ENCODE data around the gene RASGRP4. TPM values are rescaled to one million over a fixed set of nuclear protein-coding genes. Genes with fewer than 3 reads are reported as not detected.
A peak's percentile ranks its signal among the peaks of the same experiment; 100 is the strongest.

RASGRP4 gene
- total and polyA plus RNA-seq, 2 experiments from 2014 or later = 0.35 to 0.80 TPM

DNA sequence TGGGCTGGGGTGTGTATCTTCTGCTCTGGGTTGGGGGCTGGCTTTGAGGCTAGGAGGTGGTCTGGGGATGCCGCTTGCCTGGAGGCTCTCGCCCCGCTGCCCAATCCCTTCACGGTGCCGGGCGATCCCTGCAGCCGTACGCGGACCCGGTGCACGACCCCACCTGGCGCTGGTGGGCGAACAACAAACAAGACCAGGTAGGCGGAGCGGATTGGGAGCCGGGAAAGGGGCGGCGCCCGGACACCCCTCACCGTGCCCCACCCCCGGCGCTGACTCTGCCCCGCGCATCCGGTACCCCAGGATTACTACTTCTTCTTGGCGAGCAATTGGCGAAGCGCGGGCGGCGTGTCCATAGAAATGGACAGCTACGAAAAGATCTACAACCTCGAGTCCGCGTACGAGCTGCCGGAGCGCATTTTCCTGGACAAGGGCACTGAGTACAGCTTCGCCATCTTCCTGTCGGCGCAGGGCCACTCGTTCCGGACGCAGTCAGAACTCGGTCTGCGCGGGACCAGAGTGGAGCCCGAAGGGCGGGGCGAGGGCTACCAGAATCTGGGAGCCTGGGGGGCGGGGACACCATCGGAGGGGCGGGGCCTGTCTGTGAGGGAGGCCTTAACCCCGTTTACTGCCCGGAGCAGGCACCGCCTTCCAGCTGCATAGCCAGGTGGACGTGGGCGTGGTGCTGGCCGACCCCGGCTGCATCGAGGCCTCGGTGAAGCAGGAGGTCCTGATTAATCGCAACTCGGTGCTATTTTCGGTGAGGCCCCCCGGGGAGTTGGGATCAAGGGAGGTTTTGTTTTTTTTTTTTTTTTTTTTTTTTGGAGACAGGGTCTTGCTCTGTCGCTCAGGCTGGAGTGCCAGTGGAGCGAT lies 63.7 kb downstream of the RASGRP4 start:
- no peaks in the 10 kb centered on the region for H3K4me1 ChIP-seq (ENCODE audit: low read depth)
- DNase-seq (ENCODE audit: low read depth in 1 of 2, low spot score in 1 of 2) = peak; percentile 52 to 88
- peak overlapping the region; percentile 47 for H3K4me3 ChIP-seq
- H3K9me3 ChIP-seq (ENCODE audit: low read depth) = no peaks in the 10 kb centered on the region
- peak overlapping the region; percentile 5 for H3K27ac ChIP-seq
- TF ChIP-seq, protein P1, sequence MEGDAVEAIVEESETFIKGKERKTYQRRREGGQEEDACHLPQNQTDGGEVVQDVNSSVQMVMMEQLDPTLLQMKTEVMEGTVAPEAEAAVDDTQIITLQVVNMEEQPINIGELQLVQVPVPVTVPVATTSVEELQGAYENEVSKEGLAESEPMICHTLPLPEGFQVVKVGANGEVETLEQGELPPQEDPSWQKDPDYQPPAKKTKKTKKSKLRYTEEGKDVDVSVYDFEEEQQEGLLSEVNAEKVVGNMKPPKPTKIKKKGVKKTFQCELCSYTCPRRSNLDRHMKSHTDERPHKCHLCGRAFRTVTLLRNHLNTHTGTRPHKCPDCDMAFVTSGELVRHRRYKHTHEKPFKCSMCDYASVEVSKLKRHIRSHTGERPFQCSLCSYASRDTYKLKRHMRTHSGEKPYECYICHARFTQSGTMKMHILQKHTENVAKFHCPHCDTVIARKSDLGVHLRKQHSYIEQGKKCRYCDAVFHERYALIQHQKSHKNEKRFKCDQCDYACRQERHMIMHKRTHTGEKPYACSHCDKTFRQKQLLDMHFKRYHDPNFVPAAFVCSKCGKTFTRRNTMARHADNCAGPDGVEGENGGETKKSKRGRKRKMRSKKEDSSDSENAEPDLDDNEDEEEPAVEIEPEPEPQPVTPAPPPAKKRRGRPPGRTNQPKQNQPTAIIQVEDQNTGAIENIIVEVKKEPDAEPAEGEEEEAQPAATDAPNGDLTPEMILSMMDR (IDR thresholded peaks at IDR 0.05; ENCODE audit: low read depth, low read length) = no peak
- peaks cover 36% of the 10 kb centered on the region for H3K27me3 ChIP-seq
- no peaks in the 10 kb centered on the region for H3K36me3 ChIP-seq

DNA sequence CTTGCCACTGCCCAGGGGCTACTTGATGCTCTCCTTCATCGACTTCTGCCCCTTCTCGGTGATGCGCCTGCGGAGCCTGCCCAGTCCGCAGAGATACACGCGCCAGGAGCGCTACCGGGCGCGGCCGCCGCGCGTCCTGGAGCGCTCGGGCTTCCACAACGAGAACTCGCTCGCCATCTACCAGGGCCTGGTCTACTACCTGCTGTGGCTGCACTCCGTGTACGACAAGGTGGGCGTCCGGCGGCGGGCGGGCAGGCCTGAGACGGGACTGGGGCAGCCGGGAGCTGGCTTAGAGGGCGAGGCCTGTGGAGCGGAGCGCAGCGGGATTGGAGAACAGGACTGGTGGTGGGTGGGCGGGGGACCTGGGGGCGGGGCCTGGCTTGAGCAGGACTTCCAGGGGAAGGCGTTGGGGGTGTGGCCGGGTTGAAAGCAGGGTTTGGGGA lies 64.4 kb downstream of the RASGRP4 start:
- peak; percentile 73 to 92 for DNase-seq (ENCODE audit: low read depth in 1 of 2, low spot score in 1 of 2)
- peak overlapping the region; percentile 47 for H3K4me3 ChIP-seq
- no peaks in the 10 kb centered on the region for H3K36me3 ChIP-seq
- H3K27ac ChIP-seq = no peak overlapping the region
- peaks cover 36% of the 10 kb centered on the region for H3K27me3 ChIP-seq
- H3K9me3 ChIP-seq (ENCODE audit: low read depth) = no peaks in the 10 kb centered on the region
- no peaks in the 10 kb centered on the region for H3K4me1 ChIP-seq (ENCODE audit: low read depth)
- TF ChIP-seq, protein P1 (IDR thresholded peaks at IDR 0.05; ENCODE audit: low read depth, low read length) = no peak

DNA sequence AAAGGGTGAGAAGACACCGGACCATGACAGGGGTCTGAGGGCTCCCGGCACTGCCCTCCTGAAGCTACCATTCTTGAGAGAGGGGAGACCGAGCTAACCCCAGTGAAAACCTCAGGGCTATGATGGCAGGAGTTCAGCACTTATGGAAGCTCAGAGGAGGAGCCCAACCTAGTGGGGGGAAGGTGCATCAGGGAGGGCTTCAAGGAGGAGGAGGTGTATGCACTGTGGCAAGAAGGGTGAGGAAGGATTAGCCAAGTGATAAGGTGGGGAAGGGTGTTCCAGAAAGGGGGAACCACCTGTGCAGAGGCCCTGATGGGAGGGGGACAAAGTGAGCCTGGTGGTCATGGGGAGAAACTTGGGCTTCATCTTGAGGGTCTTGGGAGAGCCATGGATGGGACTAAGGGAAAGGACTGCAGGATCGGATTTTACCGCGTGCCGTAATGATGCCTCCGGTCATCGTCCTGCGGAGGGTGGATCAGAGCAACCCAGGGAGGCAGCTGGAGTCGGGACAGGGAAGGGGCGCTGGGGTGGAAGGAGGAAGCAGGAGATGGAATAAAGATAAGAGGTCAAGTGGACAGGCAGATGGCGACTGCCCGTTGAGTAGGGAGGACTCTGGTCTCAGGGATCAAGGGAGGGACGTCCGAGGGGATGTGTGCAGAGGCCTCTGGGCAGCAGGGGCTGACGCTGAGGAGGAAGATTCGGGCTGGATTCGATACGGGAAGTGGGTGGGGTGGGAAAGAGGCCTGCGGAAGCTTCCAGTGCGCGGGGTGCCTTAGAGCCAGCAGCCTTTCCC lies 65.0 kb downstream of the RASGRP4 start:
- peaks cover 36% of the 10 kb centered on the region for H3K27me3 ChIP-seq

DNA sequence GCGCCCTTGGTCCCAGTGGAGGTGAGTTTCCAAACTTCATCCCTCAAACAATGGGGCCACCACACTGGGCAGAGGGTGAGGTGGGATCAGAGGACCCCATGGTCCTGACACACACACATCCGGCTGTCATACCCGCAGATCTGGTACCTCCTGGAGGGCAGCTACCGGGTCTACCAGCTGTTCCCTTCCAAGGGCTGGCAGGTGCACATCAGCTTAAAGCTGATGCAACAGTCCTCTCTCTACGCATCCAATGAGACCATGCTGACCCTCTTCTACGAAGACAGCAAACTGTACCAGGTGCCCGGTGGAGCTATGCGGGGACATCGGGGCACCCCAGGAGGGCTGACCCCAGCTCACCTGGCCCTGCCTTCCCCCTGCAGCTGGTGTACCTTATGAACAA lies 65.7 kb downstream of the RASGRP4 start:
- no peak overlapping the region for H3K27ac ChIP-seq
- H3K27me3 ChIP-seq = peaks cover 36% of the 10 kb centered on the region
- no peaks in the 10 kb centered on the region for H3K36me3 ChIP-seq
- DNase-seq (ENCODE audit: low read depth in 1 of 2, low spot score in 1 of 2) = no peak
- TF ChIP-seq, protein P1 (IDR thresholded peaks at IDR 0.05; ENCODE audit: low read depth, low read length) = no peak
- H3K4me1 ChIP-seq (ENCODE audit: low read depth) = no peaks in the 10 kb centered on the region
- H3K4me3 ChIP-seq = no peak overlapping the region
- H3K9me3 ChIP-seq (ENCODE audit: low read depth) = no peaks in the 10 kb centered on the region

More for the DNA sequence above, 65.0 kb downstream of the RASGRP4 start:
- DNase-seq (ENCODE audit: low read depth in 1 of 2, low spot score in 1 of 2) = no peak
- Histone ChIP-seq H3K9me3 (ENCODE audit: low read depth) (no peaks in the 10 kb centered on the region), H3K4me1 (ENCODE audit: low read depth) (no peaks in the 10 kb centered on the region), H3K4me3 (peak overlapping the region; percentile 47), H3K27ac (no peak overlapping the region), H3K36me3 (no peaks in the 10 kb centered on the region)
- TF ChIP-seq, protein P1 (IDR thresholded peaks at IDR 0.05; ENCODE audit: low read depth, low read length) = no peak

DNA sequence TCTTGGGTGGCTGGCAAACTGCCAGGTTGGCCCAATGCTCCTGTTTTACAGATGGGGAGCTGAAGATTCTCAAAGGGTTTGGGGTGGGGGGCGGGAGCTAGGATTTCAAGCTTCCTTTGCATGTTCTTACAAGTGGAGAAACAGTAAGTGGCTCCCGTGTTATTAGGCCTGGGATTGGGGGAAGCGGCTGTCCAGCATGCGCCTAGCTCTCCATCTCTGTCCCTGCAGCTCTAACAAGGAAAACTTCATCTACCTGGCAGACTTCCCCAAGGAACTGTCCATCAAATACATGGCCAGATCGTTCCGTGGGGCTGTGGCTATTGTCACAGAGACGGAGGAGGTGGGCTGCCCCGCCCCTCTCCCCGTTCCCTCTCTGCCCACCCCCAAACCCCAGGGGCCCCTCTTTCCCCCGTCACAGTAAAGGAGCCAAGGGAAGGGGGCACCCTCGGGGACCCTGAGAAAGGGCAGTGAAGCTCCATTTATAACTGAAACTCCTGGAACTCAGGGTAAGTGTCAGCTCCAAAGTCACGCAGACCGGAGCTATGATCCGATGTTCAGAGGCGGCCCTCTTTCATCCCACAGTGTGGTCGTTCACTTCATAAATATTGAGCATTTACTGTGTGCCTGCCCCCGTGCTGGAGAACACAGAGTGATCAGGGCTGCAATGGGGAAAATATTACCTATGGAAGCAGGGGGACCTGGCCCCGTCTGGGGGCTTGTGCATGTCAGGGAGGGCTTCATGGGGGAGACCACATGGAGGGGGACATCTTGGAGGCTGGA lies 66.6 kb downstream of the RASGRP4 start:
- no peaks in the 10 kb centered on the region for H3K9me3 ChIP-seq (ENCODE audit: low read depth)
- no peaks in the 10 kb centered on the region for H3K4me1 ChIP-seq (ENCODE audit: low read depth)
- no peak overlapping the region for H3K27ac ChIP-seq
- peaks cover 36% of the 10 kb centered on the region for H3K27me3 ChIP-seq
- no peak overlapping the region for H3K4me3 ChIP-seq
- no peak for DNase-seq (ENCODE audit: low read depth in 1 of 2, low spot score in 1 of 2)
- TF ChIP-seq, protein P1 (IDR thresholded peaks at IDR 0.05; ENCODE audit: low read depth, low read length) = no peak
- no peaks in the 10 kb centered on the region for H3K36me3 ChIP-seq

Data from cardiac muscle cell (in vitro differentiated cells and primary cell).